Esophagus muscularis mucosa (tissue), 4 donors: ENCODE data around the gene NDUFA13. TPM values are rescaled to one million over a fixed set of nuclear protein-coding genes. Genes with fewer than 3 reads are reported as not detected.

Experiments
- DNase-seq: peaks from one replicate; pipeline ENCODE4 v3.0.0-alpha.2; 2017; ENCODE audit errors: extremely low spot score
- H3K27ac ChIP-seq, 4 donors: fragments of 200-600 bp; sonication (generic); replicated peaks in 1 of 4; 1 replicate in 3 of 4; 2 replicates in 1 of 4; pipeline ENCODE4 v1.5.1; 2016 to 2019; ENCODE audit warnings: mild to moderate bottlenecking in 1 of 4
- H3K27me3 ChIP-seq, 4 donors: fragments of 200-600 bp; sonication (generic); one replicate each; pipeline versions ENCODE4 v1.5.1 to v1.6.0; 2016 to 2019
- H3K36me3 ChIP-seq, 4 donors: fragments of 200-600 bp; sonication (generic); one replicate each; pipeline ENCODE4 v1.5.1; 2016 to 2019
- H3K4me1 ChIP-seq, 4 donors: fragments of 200-600 bp; sonication (generic); one replicate each; pipeline ENCODE4 v1.5.1; 2016 to 2019
- H3K4me3 ChIP-seq, 4 donors: fragments of 200-600 bp; sonication (generic); 1 replicate in 2 of 4; 2 replicates in 2 of 4; pipeline ENCODE4 v1.5.1; 2016 to 2019; ENCODE audit warnings: mild to moderate bottlenecking in 4 of 4, moderate library complexity in 1 of 4
- H3K9me3 ChIP-seq, 4 donors: fragments of 200-600 bp; sonication (generic); 1 replicate in 3 of 4; 2 replicates in 1 of 4; pipeline ENCODE4 v1.5.1; 2016 to 2019
- EP300 ChIP-seq: sonication (generic); formaldehyde crosslinking; IDR thresholded peaks from one replicate; pipeline ENCODE4 v1.6.1; 2017; ENCODE audit warnings: antibody characterized with exemption
- POLR2A ChIP-seq: fragments of 450-650 bp; IDR thresholded peaks from one replicate; pipeline ENCODE4 v1.6.1; 2017; ENCODE audit warnings: antibody characterized with exemption, moderate library complexity, mild to moderate bottlenecking, low read depth
- POLR2AphosphoS5 ChIP-seq, 2 donors: sonication (generic); formaldehyde crosslinking; IDR thresholded peaks; one replicate each; pipeline ENCODE4 v1.6.1; 2017; ENCODE audit warnings: antibody characterized with exemption in 2 of 2
- WGBS: methylation state at CpG from one replicate; pipeline ENCODE4 v1.1.5; 2018; 5-methylcytosine and 5-hydroxymethylcytosine counted together
- intact Hi-C: fragments of 100-400 bp; cut with DNase I; formaldehyde crosslinking; loops from one replicate; pipeline ENCODE4 v1.15.1; 2023
- total RNA-seq, 4 donors: library from RNA; depleted of rRNA; stranded (reverse); fragments of >200 nt; gene quantifications; one replicate each; pipeline versions ENCODE4 v1.1.0 to v1.2.1, GENCODE V29; 2016
- TF ChIP-seq, protein P1 (sequence below), 3 experiments: fragments of 200-600 bp in 2 of 3; fragments of 450-650 bp in 1 of 3; sonication (generic) in 2 of 3; IDR thresholded peaks; one replicate each; pipeline ENCODE4 v1.5.1; 2017 to 2019; ENCODE audit warnings: antibody characterized with exemption in 3 of 3, mild to moderate bottlenecking in 2 of 3, moderate library complexity in 1 of 3

Gene NDUFA13
- total RNA-seq, 4 donors from 2014 or later, result 75.0 to 186 (median 141) TPM

DNA sequence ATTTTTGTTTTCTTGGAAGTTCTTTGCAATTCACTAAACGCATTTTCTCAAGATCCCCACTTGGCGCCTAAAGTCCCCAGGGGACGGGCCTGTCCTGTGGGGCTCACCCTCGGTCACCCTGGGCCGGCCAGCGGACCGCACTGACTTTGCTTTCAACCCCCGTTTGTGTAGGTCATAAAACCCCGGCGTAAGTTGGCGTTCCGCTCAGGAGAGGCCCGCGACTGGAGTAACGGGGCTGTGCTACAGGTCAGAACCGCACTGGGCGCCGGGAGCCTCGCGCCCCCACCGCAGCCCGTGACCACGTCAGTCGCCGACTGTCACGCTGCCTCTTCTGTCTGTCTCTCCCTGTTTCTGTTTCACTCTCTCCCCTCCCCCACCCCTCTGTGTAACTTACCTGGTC is 14.2 kb upstream of the NDUFA13 start:
- TF ChIP-seq POLR2A, result no peak
- TF ChIP-seq, protein P1, sequence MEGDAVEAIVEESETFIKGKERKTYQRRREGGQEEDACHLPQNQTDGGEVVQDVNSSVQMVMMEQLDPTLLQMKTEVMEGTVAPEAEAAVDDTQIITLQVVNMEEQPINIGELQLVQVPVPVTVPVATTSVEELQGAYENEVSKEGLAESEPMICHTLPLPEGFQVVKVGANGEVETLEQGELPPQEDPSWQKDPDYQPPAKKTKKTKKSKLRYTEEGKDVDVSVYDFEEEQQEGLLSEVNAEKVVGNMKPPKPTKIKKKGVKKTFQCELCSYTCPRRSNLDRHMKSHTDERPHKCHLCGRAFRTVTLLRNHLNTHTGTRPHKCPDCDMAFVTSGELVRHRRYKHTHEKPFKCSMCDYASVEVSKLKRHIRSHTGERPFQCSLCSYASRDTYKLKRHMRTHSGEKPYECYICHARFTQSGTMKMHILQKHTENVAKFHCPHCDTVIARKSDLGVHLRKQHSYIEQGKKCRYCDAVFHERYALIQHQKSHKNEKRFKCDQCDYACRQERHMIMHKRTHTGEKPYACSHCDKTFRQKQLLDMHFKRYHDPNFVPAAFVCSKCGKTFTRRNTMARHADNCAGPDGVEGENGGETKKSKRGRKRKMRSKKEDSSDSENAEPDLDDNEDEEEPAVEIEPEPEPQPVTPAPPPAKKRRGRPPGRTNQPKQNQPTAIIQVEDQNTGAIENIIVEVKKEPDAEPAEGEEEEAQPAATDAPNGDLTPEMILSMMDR (IDR thresholded peaks at IDR 0.05), result no peak
- no peak for TF ChIP-seq EP300
- no peak for TF ChIP-seq POLR2AphosphoS5 (IDR thresholded peaks at IDR 0.05)
- no peaks in the 10 kb centered on the region for H3K9me3 ChIP-seq
- H3K36me3 ChIP-seq, result peaks cover 59 to 100% (median 96%) of the 10 kb centered on the region in 4 donors
- DNase-seq, result no peak
- H3K4me3 ChIP-seq, result no peak overlapping the region
- intact Hi-C loops, result no loop called here
- no peaks in the 10 kb centered on the region for H3K27me3 ChIP-seq
- H3K4me1 ChIP-seq, result no peaks in the 10 kb centered on the region
- no peak overlapping the region for H3K27ac ChIP-seq
- 94% methylated on average over 26 of the region's 26 CpGs for WGBS

DNA sequence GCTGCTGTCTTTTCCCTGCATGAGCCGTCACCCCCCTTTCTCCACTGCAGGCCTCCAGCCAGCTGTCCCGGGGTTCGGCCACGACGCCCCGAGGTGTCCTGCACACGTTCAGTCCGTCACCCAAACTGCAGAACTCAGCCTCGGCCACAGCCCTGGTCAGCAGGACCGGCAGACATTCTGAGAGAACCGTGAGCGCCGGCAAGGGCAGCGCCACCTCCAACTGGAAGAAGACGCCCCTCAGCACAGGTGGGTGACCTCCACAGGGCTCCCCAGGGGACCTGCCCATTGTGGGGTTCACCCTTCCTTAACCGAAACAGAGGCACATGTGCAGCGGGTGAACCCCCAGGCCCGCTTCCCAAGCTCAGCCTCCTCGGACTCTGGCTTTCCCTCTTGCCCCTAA is 13.7 kb upstream of the NDUFA13 start:
- WGBS, result 91% methylated on average over 19 of the region's 19 CpGs
- intact Hi-C loops, result no loop called here
- Histone ChIP-seq H3K9me3 (no peaks in the 10 kb centered on the region), H3K27me3 (no peaks in the 10 kb centered on the region), H3K4me3 (no peak overlapping the region), H3K4me1 (no peaks in the 10 kb centered on the region), H3K36me3 (peaks cover 59 to 99% (median 93%) of the 10 kb centered on the region in 4 donors), H3K27ac (no peak overlapping the region)
- TF ChIP-seq, protein P1 (IDR thresholded peaks at IDR 0.05), result no peak
- TF ChIP-seq EP300 (no peak), POLR2AphosphoS5 (IDR thresholded peaks at IDR 0.05) (no peak), POLR2A (no peak)
- no peak for DNase-seq

DNA sequence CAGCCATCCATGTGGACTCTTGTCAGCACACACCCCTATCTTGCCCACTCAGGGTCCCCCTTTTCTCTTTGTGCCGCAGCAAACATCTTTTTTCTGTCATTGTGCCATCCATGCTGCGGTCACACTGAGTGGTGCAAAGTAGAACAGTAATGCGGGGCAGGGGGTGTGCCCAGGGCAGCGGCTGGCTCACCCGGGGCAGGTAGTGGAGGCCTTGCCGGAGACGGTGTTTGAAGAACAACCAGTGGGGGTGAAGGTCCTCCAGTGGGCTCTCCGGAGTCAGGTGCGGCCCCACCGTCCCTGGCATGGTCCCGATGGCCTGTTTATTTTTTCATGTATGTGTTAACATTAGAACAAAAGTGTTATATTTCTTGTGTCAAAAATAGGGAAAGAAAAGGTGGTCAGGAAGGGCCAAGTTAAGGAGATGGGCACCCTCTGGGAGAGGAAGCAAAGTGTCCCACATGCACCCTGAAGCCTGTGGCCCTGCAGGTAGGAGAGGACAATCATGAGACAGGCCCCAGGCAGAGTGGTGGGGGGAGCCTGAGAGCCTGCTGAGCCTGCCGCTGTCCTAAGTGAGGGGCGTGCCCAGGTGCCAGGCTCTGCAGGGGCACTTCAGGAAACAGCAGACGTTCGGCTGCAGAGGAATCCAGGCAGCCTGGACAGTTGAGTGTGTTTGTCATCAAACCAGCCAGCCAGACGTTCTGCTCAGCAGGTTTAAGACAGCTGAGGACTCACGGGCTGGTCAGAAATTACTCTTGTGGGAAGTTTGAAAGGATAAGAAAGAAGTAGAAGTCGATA is 13.0 kb upstream of the NDUFA13 start:
- H3K4me3 ChIP-seq, result no peak overlapping the region
- H3K36me3 ChIP-seq, result peaks cover 53 to 99% (median 94%) of the 10 kb centered on the region in 4 donors
- TF ChIP-seq POLR2AphosphoS5 (IDR thresholded peaks at IDR 0.05) (no peak), POLR2A (no peak), EP300 (no peak)
- TF ChIP-seq, protein P1 (IDR thresholded peaks at IDR 0.05), result no peak
- H3K27ac ChIP-seq, result no peak overlapping the region
- H3K4me1 ChIP-seq, result no peaks in the 10 kb centered on the region
- WGBS, result 87% methylated on average over 16 of the region's 18 CpGs
- intact Hi-C loops, result no loop called here
- no peaks in the 10 kb centered on the region for H3K27me3 ChIP-seq
- no peaks in the 10 kb centered on the region for H3K9me3 ChIP-seq
- DNase-seq, result no peak

DNA sequence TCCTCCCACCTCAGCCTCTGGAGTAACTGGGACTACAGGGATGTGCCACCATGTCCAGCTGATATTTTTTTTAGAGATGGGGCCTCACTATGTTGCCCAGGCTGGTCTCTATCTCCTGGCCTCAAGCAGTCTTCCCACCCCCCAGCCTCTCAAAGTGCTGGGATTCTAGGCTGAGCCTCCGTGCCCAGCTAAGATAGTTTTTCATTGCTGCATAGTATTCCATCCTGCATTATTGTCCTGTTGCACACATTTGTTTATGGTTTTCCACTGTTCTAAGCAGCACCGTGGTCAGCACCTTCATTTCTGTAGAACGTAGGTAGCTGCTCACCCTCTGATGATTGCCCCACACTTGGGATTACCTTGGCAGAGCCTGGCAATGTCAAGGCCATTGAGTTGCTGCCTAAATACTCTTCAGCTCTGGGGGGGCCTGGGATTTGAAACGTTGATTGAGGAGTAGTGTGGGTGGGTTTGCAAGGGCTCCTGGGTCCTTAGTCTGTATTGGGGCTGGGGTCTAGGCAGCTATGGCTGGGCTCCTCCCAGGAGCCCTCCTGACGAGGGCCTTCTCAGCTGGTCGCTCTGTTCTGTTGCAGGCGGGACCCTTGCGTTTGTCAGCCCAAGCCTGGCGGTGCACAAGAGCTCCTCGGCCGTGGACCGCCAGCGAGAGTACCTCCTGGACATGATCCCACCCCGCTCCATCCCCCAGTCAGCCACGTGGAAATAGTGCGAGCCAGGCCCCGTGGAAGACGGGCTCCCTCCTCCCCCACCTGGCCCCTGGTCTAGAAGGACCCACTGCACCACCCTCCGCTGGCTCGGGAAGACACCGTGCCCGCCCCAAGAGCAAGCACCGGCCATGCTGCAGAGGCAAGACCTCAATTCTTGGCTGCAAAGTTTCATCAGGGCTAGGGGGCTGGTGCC is 11.0 kb upstream of the NDUFA13 start:
- no peaks in the 10 kb centered on the region for H3K9me3 ChIP-seq
- H3K27me3 ChIP-seq, result no peaks in the 10 kb centered on the region
- no peak overlapping the region for H3K27ac ChIP-seq
- DNase-seq, result no peak
- peaks cover 40 to 80% (median 74%) of the 10 kb centered on the region in 4 donors for H3K36me3 ChIP-seq
- no peak overlapping the region for H3K4me3 ChIP-seq
- TF ChIP-seq, protein P1 (IDR thresholded peaks at IDR 0.05), result no peak
- TF ChIP-seq POLR2AphosphoS5 (IDR thresholded peaks at IDR 0.05), result no peak
- no peak for TF ChIP-seq POLR2A
- TF ChIP-seq EP300, result no peak
- intact Hi-C loops, result no loop called here
- no peaks in the 10 kb centered on the region for H3K4me1 ChIP-seq
- 96% methylated on average over 9 of the region's 23 CpGs for WGBS
